GM03348 (cell line): ENCODE results near the gene KAZN.

Experiments used
- DNase-seq: peaks from one replicate; pipeline ENCODE4 v3.0.0; 2012; ENCODE audit warnings: low spot score

KAZN gene

GRCh38 chr1:14713077-14713476 lies 114.6 kb downstream of the KAZN start:
- no peak for DNase-seq

GRCh38 chr1:14715266-14715665 lies 116.8 kb downstream of the KAZN start:
- DNase-seq = no peak

GRCh38 chr1:14715802-14716201 lies 117.3 kb downstream of the KAZN start:
- DNase-seq = no peak

- no peak for DNase-seq
Measured at GRCh38 chr1:14716474-14716873, 118.0 kb downstream of the KAZN start.

- DNase-seq = no peak
Measured at GRCh38 chr1:14718476-14718875, 120.0 kb downstream of the KAZN start.

GRCh38 chr1:14723401-14723800 lies 124.9 kb downstream of the KAZN start:
- DNase-seq = no peak

- peak; percentile 22 for DNase-seq
Measured at GRCh38 chr1:14724246-14724645, 125.8 kb downstream of the KAZN start.

GRCh38 chr1:14724678-14725077 lies 126.2 kb downstream of the KAZN start:
- DNase-seq = no peak

GRCh38 chr1:14725238-14725637 lies 126.8 kb downstream of the KAZN start:
- no peak for DNase-seq

GRCh38 chr1:14725695-14726094 lies 127.2 kb downstream of the KAZN start:
- no peak for DNase-seq

- DNase-seq = no peak
Measured at GRCh38 chr1:14726606-14727005, 128.1 kb downstream of the KAZN start.

- no peak for DNase-seq
Measured at GRCh38 chr1:14728516-14728915, 130.0 kb downstream of the KAZN start.

GRCh38 chr1:14732728-14733047 lies 134.2 kb downstream of the KAZN start:
- DNase-seq = no peak

GRCh38 chr1:14733048-14733778 lies 134.7 kb downstream of the KAZN start:
- peak; percentile 55 for DNase-seq

- DNase-seq = no peak
Measured at GRCh38 chr1:14733779-14734140, 135.3 kb downstream of the KAZN start.

GRCh38 chr1:14735841-14736240 lies 137.4 kb downstream of the KAZN start:
- no peak for DNase-seq

GRCh38 chr1:14737561-14738094 lies 139.1 kb downstream of the KAZN start:
- DNase-seq = no peak

GRCh38 chr1:14738235-14738634 lies 139.8 kb downstream of the KAZN start:
- no peak for DNase-seq

GRCh38 chr1:14738647-14739046 lies 140.2 kb downstream of the KAZN start:
- no peak for DNase-seq

- no peak for DNase-seq
Measured at GRCh38 chr1:14739082-14739832, 140.8 kb downstream of the KAZN start.

GRCh38 chr1:14740016-14740415 lies 141.5 kb downstream of the KAZN start:
- DNase-seq = no peak

GRCh38 chr1:14741082-14741481 lies 142.6 kb downstream of the KAZN start:
- no peak for DNase-seq

GRCh38 chr1:14741532-14741931 lies 143.0 kb downstream of the KAZN start:
- DNase-seq = no peak
